Muscle layer of duodenum (tissue), 2 donors: ENCODE measurements around the gene DTWD2.
"Not testable (repeated sequence)": the region's sequence is repeated elsewhere in the genome, so short reads cannot be mapped to it uniquely, and the experiment has no call there.

Source experiments
- H3K27ac ChIP-seq: one replicate; pipeline ENCODE4 v1.7.0; 2013; ENCODE audit warnings: mild to moderate bottlenecking, low read length
- H3K27me3 ChIP-seq: one replicate; pipeline ENCODE4 v1.7.0; 2013; ENCODE audit warnings: low read depth, mild to moderate bottlenecking, control low read depth, low read length
- H3K36me3 ChIP-seq, 2 donors: one replicate each; pipeline ENCODE4 v1.7.0; 2013; ENCODE audit warnings: low read length in 2 of 2, control low read depth in 1 of 2, mild to moderate bottlenecking in 1 of 2; ENCODE audit not compliant: insufficient read depth in 2 of 2, control insufficient read depth in 1 of 2
- H3K4me1 ChIP-seq, 2 donors: one replicate each; pipeline ENCODE4 v1.7.0; 2013; ENCODE audit warnings: low read length in 2 of 2, mild to moderate bottlenecking in 2 of 2, control low read depth in 1 of 2, moderate library complexity in 1 of 2; ENCODE audit not compliant: insufficient read depth in 2 of 2, control insufficient read depth in 1 of 2
- H3K4me3 ChIP-seq, 2 donors: one replicate each; pipeline ENCODE4 v1.7.0; 2013; ENCODE audit warnings: low read length in 2 of 2, low read depth in 1 of 2, mild to moderate bottlenecking in 1 of 2
- H3K9me3 ChIP-seq, 2 donors: one replicate each; pipeline ENCODE4 v1.7.0; 2013; ENCODE audit warnings: low read length in 2 of 2, control low read depth in 1 of 2, mild to moderate bottlenecking in 1 of 2; ENCODE audit not compliant: control insufficient read depth in 1 of 2
- donor health status: healthy.

Gene DTWD2

GRCh38 chr5:118857700-118858099 is 130.6 kb downstream of the DTWD2 start:
- Histone ChIP-seq H3K27ac (no peak overlapping the region), H3K9me3 (peaks cover 0 to 3% of the 10 kb centered on the region in 2 donors)

GRCh38 chr5:118854819-118855218 is 133.5 kb downstream of the DTWD2 start:
- Histone ChIP-seq H3K27me3 (no peaks in the 10 kb centered on the region), H3K36me3 (no peaks in the 10 kb centered on the region), H3K4me3 (no peak overlapping the region), H3K27ac (no peak overlapping the region), H3K4me1 (no peaks in the 10 kb centered on the region), H3K9me3 (peaks cover 0 to 5% of the 10 kb centered on the region in 2 donors)

More at GRCh38 chr5:118857700-118858099, 130.6 kb downstream of the DTWD2 start:
- Histone ChIP-seq H3K4me3 (no peak overlapping the region), H3K4me1 (no peaks in the 10 kb centered on the region), H3K27me3 (no peaks in the 10 kb centered on the region), H3K36me3 (peaks cover 0 to 3% of the 10 kb centered on the region in 2 donors)

- not testable (repeated sequence) for H3K9me3 ChIP-seq, H3K27ac ChIP-seq, H3K27me3 ChIP-seq, H3K4me3 ChIP-seq, H3K36me3 ChIP-seq, H3K4me1 ChIP-seq
Measured at GRCh38 chr5:118851785-118852184, 136.6 kb downstream of the DTWD2 start.

GRCh38 chr5:118849507-118849906 is 138.8 kb downstream of the DTWD2 start:
- H3K9me3 ChIP-seq, H3K27me3 ChIP-seq, H3K4me3 ChIP-seq: not testable (repeated sequence)

GRCh38 chr5:118844351-118844750 is 144.0 kb downstream of the DTWD2 start:
- H3K27me3 ChIP-seq: no peaks in the 10 kb centered on the region

More at GRCh38 chr5:118849507-118849906, 138.8 kb downstream of the DTWD2 start:
- H3K36me3 ChIP-seq, H3K4me1 ChIP-seq, H3K27ac ChIP-seq: not testable (repeated sequence)

GRCh38 chr5:118834710-118835109 is 153.6 kb downstream of the DTWD2 start:
- H3K27ac ChIP-seq: no peak overlapping the region
- no peak overlapping the region for H3K4me3 ChIP-seq
- H3K4me1 ChIP-seq: no peaks in the 10 kb centered on the region

More at GRCh38 chr5:118844351-118844750, 144.0 kb downstream of the DTWD2 start:
- Histone ChIP-seq H3K27ac (no peak overlapping the region), H3K4me3 (no peak overlapping the region), H3K9me3 (no peaks in the 10 kb centered on the region), H3K36me3 (no peaks in the 10 kb centered on the region), H3K4me1 (no peaks in the 10 kb centered on the region)

GRCh38 chr5:118832974-118833373 is 155.4 kb downstream of the DTWD2 start:
- H3K9me3 ChIP-seq: no peaks in the 10 kb centered on the region
- H3K27me3 ChIP-seq: no peaks in the 10 kb centered on the region
- no peak overlapping the region for H3K27ac ChIP-seq
- H3K4me1 ChIP-seq: no peaks in the 10 kb centered on the region
- no peaks in the 10 kb centered on the region for H3K36me3 ChIP-seq
- no peak overlapping the region for H3K4me3 ChIP-seq

More at GRCh38 chr5:118834710-118835109, 153.6 kb downstream of the DTWD2 start:
- Histone ChIP-seq H3K27me3 (no peaks in the 10 kb centered on the region), H3K36me3 (no peaks in the 10 kb centered on the region), H3K9me3 (no peaks in the 10 kb centered on the region)

GRCh38 chr5:118825226-118825625 is 163.1 kb downstream of the DTWD2 start:
- H3K36me3 ChIP-seq: no peaks in the 10 kb centered on the region
- H3K27ac ChIP-seq: no peak overlapping the region
- no peaks in the 10 kb centered on the region for H3K9me3 ChIP-seq
- no peaks in the 10 kb centered on the region for H3K27me3 ChIP-seq
- H3K4me1 ChIP-seq: no peaks in the 10 kb centered on the region
- no peak overlapping the region for H3K4me3 ChIP-seq

- no peak overlapping the region for H3K27ac ChIP-seq
- no peaks in the 10 kb centered on the region for H3K4me1 ChIP-seq
- peaks cover 0 to 4% of the 10 kb centered on the region in 2 donors for H3K9me3 ChIP-seq
- H3K4me3 ChIP-seq: no peak overlapping the region
- no peaks in the 10 kb centered on the region for H3K27me3 ChIP-seq
- H3K36me3 ChIP-seq: no peaks in the 10 kb centered on the region
Measured at GRCh38 chr5:118818604-118819003, 169.7 kb downstream of the DTWD2 start.

- Histone ChIP-seq H3K36me3 (no peaks in the 10 kb centered on the region), H3K4me1 (no peaks in the 10 kb centered on the region), H3K9me3 (peaks cover 0 to 6% of the 10 kb centered on the region in 2 donors), H3K4me3 (no peak overlapping the region), H3K27me3 (no peaks in the 10 kb centered on the region), H3K27ac (no peak overlapping the region)
Measured at GRCh38 chr5:118808441-118808840, 179.9 kb downstream of the DTWD2 start.

GRCh38 chr5:118806571-118806970 is 181.8 kb downstream of the DTWD2 start:
- Histone ChIP-seq H3K27me3 (no peaks in the 10 kb centered on the region), H3K27ac (no peak overlapping the region), H3K9me3 (peaks cover 0 to 6% of the 10 kb centered on the region in 2 donors), H3K4me3 (no peak overlapping the region), H3K4me1 (no peaks in the 10 kb centered on the region), H3K36me3 (no peaks in the 10 kb centered on the region)

GRCh38 chr5:118802335-118802734 is 186.0 kb downstream of the DTWD2 start:
- H3K4me3 ChIP-seq: no peak overlapping the region
- H3K27ac ChIP-seq: no peak overlapping the region
- no peaks in the 10 kb centered on the region for H3K36me3 ChIP-seq
- no peaks in the 10 kb centered on the region for H3K27me3 ChIP-seq
- no peaks in the 10 kb centered on the region for H3K4me1 ChIP-seq
- H3K9me3 ChIP-seq: no peaks in the 10 kb centered on the region
